Rectal smooth muscle tissue (tissue), 1 donor: Measurements from ENCODE around the gene PHACTR4.
"Not testable (repeated sequence)": the region's sequence is repeated elsewhere in the genome, so short reads cannot be mapped to it uniquely, and the experiment has no call there.

Experiments used
- H3K27ac ChIP-seq: one replicate; pipeline ENCODE4 v1.7.0; 2013; ENCODE audit warnings: low read depth, low read length, inconsistent platforms
- H3K27me3 ChIP-seq: one replicate; pipeline ENCODE4 v1.7.0; 2013; ENCODE audit warnings: low read length; ENCODE audit not compliant: control insufficient read depth, insufficient read depth
- H3K36me3 ChIP-seq: one replicate; pipeline ENCODE4 v1.7.0; 2013; ENCODE audit warnings: low read length; ENCODE audit not compliant: control insufficient read depth, insufficient read depth
- H3K4me1 ChIP-seq: one replicate; pipeline ENCODE4 v1.7.0; 2013; ENCODE audit warnings: low read length; ENCODE audit not compliant: control insufficient read depth, insufficient read depth
- H3K4me3 ChIP-seq: one replicate; pipeline ENCODE4 v1.7.0; 2013; ENCODE audit warnings: low read length
- H3K9ac ChIP-seq: one replicate; pipeline ENCODE4 v1.7.0; 2013; ENCODE audit warnings: low read length

PHACTR4 gene

GRCh38 chr1:28375598-28375997, 6.1 kb downstream of the PHACTR4 start:
- H3K4me1 ChIP-seq, H3K27me3 ChIP-seq, H3K36me3 ChIP-seq, H3K9ac ChIP-seq, H3K4me3 ChIP-seq, H3K27ac ChIP-seq: not testable (repeated sequence)

- H3K4me1 ChIP-seq, H3K27ac ChIP-seq, H3K9ac ChIP-seq, H3K27me3 ChIP-seq, H3K4me3 ChIP-seq, H3K36me3 ChIP-seq: not testable (repeated sequence)
Measured at GRCh38 chr1:28376195-28376594, 6.7 kb downstream of the PHACTR4 start.

GRCh38 chr1:28378906-28379305, 9.4 kb downstream of the PHACTR4 start:
- no peaks in the 10 kb centered on the region for H3K36me3 ChIP-seq
- no peaks in the 10 kb centered on the region for H3K27me3 ChIP-seq
- H3K4me1 ChIP-seq, result no peaks in the 10 kb centered on the region
- H3K4me3 ChIP-seq, result no peak overlapping the region
- no peak overlapping the region for H3K9ac ChIP-seq
- no peak overlapping the region for H3K27ac ChIP-seq

GRCh38 chr1:28380394-28380793, 10.9 kb downstream of the PHACTR4 start:
- Histone ChIP-seq H3K27ac (no peak overlapping the region), H3K27me3 (no peaks in the 10 kb centered on the region), H3K36me3 (no peaks in the 10 kb centered on the region), H3K4me3 (no peak overlapping the region), H3K4me1 (no peaks in the 10 kb centered on the region), H3K9ac (no peak overlapping the region)

- not testable (repeated sequence) for H3K9ac ChIP-seq, H3K4me1 ChIP-seq, H3K4me3 ChIP-seq, H3K27me3 ChIP-seq, H3K36me3 ChIP-seq, H3K27ac ChIP-seq
Measured at GRCh38 chr1:28383785-28384184, 14.2 kb downstream of the PHACTR4 start.

GRCh38 chr1:28392027-28392652, 22.6 kb downstream of the PHACTR4 start:
- H3K36me3 ChIP-seq, result no peaks in the 10 kb centered on the region
- no peak overlapping the region for H3K27ac ChIP-seq
- H3K4me1 ChIP-seq, result no peaks in the 10 kb centered on the region
- no peak overlapping the region for H3K4me3 ChIP-seq
- H3K27me3 ChIP-seq, result no peaks in the 10 kb centered on the region
- no peak overlapping the region for H3K9ac ChIP-seq

GRCh38 chr1:28394136-28394535, 24.6 kb downstream of the PHACTR4 start:
- Histone ChIP-seq H3K27ac (no peak overlapping the region), H3K36me3 (no peaks in the 10 kb centered on the region), H3K27me3 (no peaks in the 10 kb centered on the region), H3K4me3 (no peak overlapping the region), H3K9ac (no peak overlapping the region), H3K4me1 (no peaks in the 10 kb centered on the region)

- H3K27ac ChIP-seq, result no peak overlapping the region
- no peak overlapping the region for H3K4me3 ChIP-seq
- no peaks in the 10 kb centered on the region for H3K4me1 ChIP-seq
- no peaks in the 10 kb centered on the region for H3K36me3 ChIP-seq
- no peaks in the 10 kb centered on the region for H3K27me3 ChIP-seq
- H3K9ac ChIP-seq, result no peak overlapping the region
Measured at GRCh38 chr1:28395181-28395580, 25.6 kb downstream of the PHACTR4 start.

GRCh38 chr1:28401760-28402159, 32.2 kb downstream of the PHACTR4 start:
- no peak overlapping the region for H3K9ac ChIP-seq
- no peak overlapping the region for H3K4me3 ChIP-seq
- H3K4me1 ChIP-seq, result no peaks in the 10 kb centered on the region
- no peak overlapping the region for H3K27ac ChIP-seq
- H3K27me3 ChIP-seq, result no peaks in the 10 kb centered on the region
- H3K36me3 ChIP-seq, result no peaks in the 10 kb centered on the region

GRCh38 chr1:28409090-28409489, 39.5 kb downstream of the PHACTR4 start:
- Histone ChIP-seq H3K36me3 (peaks cover 2% of the 10 kb centered on the region), H3K4me3 (no peak overlapping the region), H3K27ac (no peak overlapping the region), H3K4me1 (no peaks in the 10 kb centered on the region), H3K27me3 (no peaks in the 10 kb centered on the region), H3K9ac (no peak overlapping the region)

GRCh38 chr1:28411656-28412055, 42.1 kb downstream of the PHACTR4 start:
- Histone ChIP-seq H3K4me3 (no peak overlapping the region), H3K36me3 (peaks cover 2% of the 10 kb centered on the region), H3K27me3 (no peaks in the 10 kb centered on the region), H3K27ac (no peak overlapping the region), H3K4me1 (no peaks in the 10 kb centered on the region), H3K9ac (no peak overlapping the region)

GRCh38 chr1:28412731-28413130, 43.2 kb downstream of the PHACTR4 start:
- H3K4me1 ChIP-seq, result no peaks in the 10 kb centered on the region
- no peak overlapping the region for H3K9ac ChIP-seq
- peaks cover 2% of the 10 kb centered on the region for H3K36me3 ChIP-seq
- no peaks in the 10 kb centered on the region for H3K27me3 ChIP-seq
- H3K4me3 ChIP-seq, result no peak overlapping the region
- no peak overlapping the region for H3K27ac ChIP-seq

- no peaks in the 10 kb centered on the region for H3K27me3 ChIP-seq
- no peaks in the 10 kb centered on the region for H3K36me3 ChIP-seq
- no peaks in the 10 kb centered on the region for H3K4me1 ChIP-seq
- H3K4me3 ChIP-seq, result no peak overlapping the region
- no peak overlapping the region for H3K27ac ChIP-seq
- H3K9ac ChIP-seq, result no peak overlapping the region
Measured at GRCh38 chr1:28416509-28417194, 47.1 kb downstream of the PHACTR4 start.
